Keratinocyte (primary cell): Measurements from ENCODE around the gene PXN.

Experiments
- CTCF ChIP-seq, 3 experiments: IDR thresholded peaks in 1 of 3; conservative IDR thresholded peaks in 1 of 3; optimal IDR thresholded peaks in 1 of 3; 2 replicates in 2 of 3; 3 replicates in 1 of 3; pipeline versions ENCODE3 to v1.5.1; 2011; ENCODE audit warnings: low read length in 3 of 3, mild to moderate bottlenecking in 3 of 3, moderate library complexity in 2 of 3, control low read depth in 1 of 3, inconsistent platforms in 1 of 3; ENCODE audit not compliant: insufficient read depth in 2 of 3; ENCODE audit errors: extremely low read depth in 1 of 3
- EZH2 ChIP-seq: IDR thresholded peaks from one replicate; pipeline ENCODE4 v1.6.1; 2012; ENCODE audit warnings: inconsistent platforms, mild to moderate bottlenecking, low read length, moderate library complexity

- TF ChIP-seq CTCF (optimal IDR thresholded peaks at IDR 0.05 in 1 of 3, IDR thresholded peaks at IDR 0.05 in 1 of 3, conservative IDR thresholded peaks at IDR 0.05 in 1 of 3; ENCODE audit: extremely low read depth in 1 of 3, insufficient read depth in 2 of 3, low read length in 3 of 3) (no peak), EZH2 (no peak)
Measured at GRCh38 chr12:120169946-120170345, 95.6 kb downstream of the PXN start.
